K562 (cell line): Measurements from ENCODE around the gene RETREG2. TPM values are rescaled to one million over a fixed set of nuclear protein-coding genes. Genes with fewer than 3 reads are reported as not detected.

Experiments
- CBFA2T3 ChIP-seq: fragments of 450-650 bp; IDR thresholded peaks from 2 replicates; pipeline ENCODE4 v1.6.1; 2017
- CHD7 ChIP-seq: fragments of 200-600 bp; sonication (generic); IDR thresholded peaks from one replicate; pipeline ENCODE4 v1.6.1; 2012; ENCODE audit warnings: mild to moderate bottlenecking, low read depth, low read length, inconsistent platforms
- CREM ChIP-seq: IDR thresholded peaks from 2 replicates; pipeline ENCODE4 v1.6.1; 2014; ENCODE audit warnings: antibody characterized with exemption, low read depth
- E2F5 ChIP-seq: sonication (generic); formaldehyde crosslinking; IDR thresholded peaks from 2 replicates; pipeline ENCODE4 v1.8.0; 2022; ENCODE audit warnings: mild to moderate bottlenecking, missing genetic modification reagents
- EP300 ChIP-seq: IDR thresholded peaks from 2 replicates; pipeline ENCODE4 v1.6.1; 2012; ENCODE audit warnings: low read length, improper control_type of control experiment
- EP400 ChIP-seq: fragments of 450-650 bp; IDR thresholded peaks from 2 replicates; pipeline ENCODE4 v1.6.1; 2017; ENCODE audit warnings: antibody characterized with exemption, mild to moderate bottlenecking, moderate library complexity
- ERF ChIP-seq: fragments of 450-650 bp; formaldehyde crosslinking; IDR thresholded peaks from 2 replicates; pipeline ENCODE4 v1.4.0; 2020; ENCODE audit warnings: mild to moderate bottlenecking, mixed read lengths
- NRF1 ChIP-seq, 2 experiments: fragments of 450-650 bp; IDR thresholded peaks in 1 of 2; conservative IDR thresholded peaks in 1 of 2; 2 replicates each; pipeline ENCODE4 v1.6.1; 2014; ENCODE audit warnings: mild to moderate bottlenecking in 2 of 2
- POLR2AphosphoS5 ChIP-seq: IDR thresholded peaks from 2 replicates; pipeline ENCODE4 v1.6.1; 2011; ENCODE audit warnings: mild to moderate bottlenecking, low read depth, low read length, moderate library complexity; ENCODE audit not compliant: control insufficient read depth, insufficient read depth
- RBFOX2 ChIP-seq: fragments of 200-400 bp; formaldehyde crosslinking; IDR thresholded peaks from 2 replicates; pipeline ENCODE4 v1.6.1; 2017; ENCODE audit warnings: low read depth, mild to moderate bottlenecking, low read length, moderate library complexity
- SRSF9 ChIP-seq: fragments of 200-400 bp; formaldehyde crosslinking; IDR thresholded peaks from 2 replicates; pipeline ENCODE4 v1.6.1; 2017; ENCODE audit warnings: low read depth, low read length, borderline replicate concordance
- TBP ChIP-seq: optimal IDR thresholded peaks from 2 replicates; pipeline ENCODE3; 2011; ENCODE audit warnings: low read depth, low read length, improper control_type of control experiment
- TGIF2 ChIP-seq: sonication (generic); formaldehyde crosslinking; IDR thresholded peaks from 2 replicates; pipeline ENCODE4 v1.8.1; 2022; ENCODE audit warnings: mild to moderate bottlenecking, missing genetic modification reagents, moderate library complexity
- ZNF717 ChIP-seq: fragments of 250-450 bp; sonication (Bioruptor Pico); IDR thresholded peaks from 2 replicates; pipeline ENCODE4 v1.5.0; 2021
- polyA plus RNA-seq, 8 experiments: library from polyadenylated mRNA; depleted of rRNA in 4 of 8; stranded (reverse) in 5 of 8; unstranded in 3 of 8; fragments of >200 nt; fragmentation: Nextera tagmentation in 2 of 8; fragmentation: Illumina TruSeq in 1 of 8; extraction: Ambion mirVana in 2 of 8; extraction: Trizol in 1 of 8; gene quantifications; 2 replicates each; pipeline versions ENCODE4 v1.2.1 to v1.2.3, GENCODE V29; 2011 to 2014; ENCODE audit warnings: inconsistent platforms in 1 of 8, missing spikeins in 1 of 8
- total RNA-seq, 7 experiments: library from RNA; depleted of rRNA in 6 of 7; stranded (reverse); fragments of >200 nt in 6 of 7; fragmentation: Illumina TruSeq in 2 of 7; extraction: Trizol in 2 of 7; gene quantifications; 2 replicates each; pipeline versions ENCODE4 v1.2.1 to v1.2.3, GENCODE V29; 2011 to 2021; ENCODE audit warnings: low replicate concordance in 1 of 7
- TF ChIP-seq, protein P1 (sequence below): fragments of 200-800 bp; sonication (Bioruptor generic); IDR thresholded peaks from 2 replicates; pipeline ENCODE4 v1.6.1; 2017; ENCODE audit warnings: missing genetic modification characterization, missing compliant biosample characterization

The RETREG2 gene
- total and polyA plus RNA-seq, 9 of the 15 experiments (the other 6 are each of a cell fraction or from before 2014, with no cell fraction given): 4.9 to 40.1 (median 19.2) TPM

DNA sequence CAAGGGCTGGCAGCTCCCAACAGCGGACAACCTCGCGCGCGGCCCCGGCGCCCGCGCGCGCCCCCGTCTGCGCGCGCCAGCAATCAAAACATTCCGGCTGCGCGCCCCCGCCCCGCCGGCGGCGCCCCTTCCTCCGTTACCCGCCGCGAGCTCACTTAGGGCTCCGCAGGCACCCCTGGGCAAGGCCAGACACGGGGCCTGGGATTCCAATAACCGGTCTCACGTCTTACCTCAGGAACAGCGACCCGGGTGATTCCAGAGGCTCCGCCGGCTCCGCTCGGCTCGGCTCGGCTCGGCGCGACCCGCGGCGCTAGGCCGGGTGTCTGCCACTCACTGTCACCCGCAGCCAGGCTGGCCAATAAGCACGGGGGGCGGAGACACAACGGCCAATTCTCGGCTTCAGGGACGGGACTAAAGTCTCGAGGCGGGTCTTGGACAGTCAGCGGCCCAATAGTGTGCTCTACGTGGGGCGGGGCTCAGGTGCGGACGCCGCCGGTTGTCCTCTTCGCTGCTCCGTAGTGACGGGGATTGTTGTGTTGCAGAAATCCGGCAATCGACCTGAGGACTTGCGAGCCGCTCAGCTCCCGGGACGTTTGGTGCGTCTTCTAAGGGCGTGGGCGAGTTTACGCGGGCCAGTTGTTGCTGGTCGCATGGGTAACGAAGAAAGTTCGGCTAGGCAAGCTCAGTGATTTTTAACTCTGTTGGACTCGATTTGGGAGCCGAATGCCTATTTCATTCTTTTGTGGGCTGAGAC lies 51.4 kb downstream of the RETREG2 start, which contains the start of the genes ANKZF1 and ATG9A (continued):
- TF ChIP-seq EP400 (peak; percentile 73), ZNF717 (CRISPR knock-in tag) (no peak), CBFA2T3 (no peak), CHD7 (no peak), ERF (no peak), SRSF9 (no peak), POLR2AphosphoS5 (peak; percentile 86), TGIF2 (no peak), E2F5 (CRISPR knock-in tag) (no peak), RBFOX2 (peak; percentile 84), NRF1 (conservative IDR thresholded peaks at IDR 0.05 in 1 of 2, IDR thresholded peaks at IDR 0.05 in 1 of 2) (peak; percentile 82 to 83), CREM (peak; percentile 93), TBP (peak; percentile 78), EP300 (peak; percentile 4; the same call in 1 of the 2 replicates)
- TF ChIP-seq, protein P1, sequence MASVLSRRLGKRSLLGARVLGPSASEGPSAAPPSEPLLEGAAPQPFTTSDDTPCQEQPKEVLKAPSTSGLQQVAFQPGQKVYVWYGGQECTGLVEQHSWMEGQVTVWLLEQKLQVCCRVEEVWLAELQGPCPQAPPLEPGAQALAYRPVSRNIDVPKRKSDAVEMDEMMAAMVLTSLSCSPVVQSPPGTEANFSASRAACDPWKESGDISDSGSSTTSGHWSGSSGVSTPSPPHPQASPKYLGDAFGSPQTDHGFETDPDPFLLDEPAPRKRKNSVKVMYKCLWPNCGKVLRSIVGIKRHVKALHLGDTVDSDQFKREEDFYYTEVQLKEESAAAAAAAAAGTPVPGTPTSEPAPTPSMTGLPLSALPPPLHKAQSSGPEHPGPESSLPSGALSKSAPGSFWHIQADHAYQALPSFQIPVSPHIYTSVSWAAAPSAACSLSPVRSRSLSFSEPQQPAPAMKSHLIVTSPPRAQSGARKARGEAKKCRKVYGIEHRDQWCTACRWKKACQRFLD: peak; percentile 93
